Measurements from ENCODE around the gene RAB7A. TPM values are rescaled to one million over a fixed set of nuclear protein-coding genes. Genes with fewer than 3 reads are reported as not detected.

The RAB7A gene
- 26.0 TPM for total RNA-seq (ENCODE audit: insufficient read depth, low replicate concordance)

DNA sequence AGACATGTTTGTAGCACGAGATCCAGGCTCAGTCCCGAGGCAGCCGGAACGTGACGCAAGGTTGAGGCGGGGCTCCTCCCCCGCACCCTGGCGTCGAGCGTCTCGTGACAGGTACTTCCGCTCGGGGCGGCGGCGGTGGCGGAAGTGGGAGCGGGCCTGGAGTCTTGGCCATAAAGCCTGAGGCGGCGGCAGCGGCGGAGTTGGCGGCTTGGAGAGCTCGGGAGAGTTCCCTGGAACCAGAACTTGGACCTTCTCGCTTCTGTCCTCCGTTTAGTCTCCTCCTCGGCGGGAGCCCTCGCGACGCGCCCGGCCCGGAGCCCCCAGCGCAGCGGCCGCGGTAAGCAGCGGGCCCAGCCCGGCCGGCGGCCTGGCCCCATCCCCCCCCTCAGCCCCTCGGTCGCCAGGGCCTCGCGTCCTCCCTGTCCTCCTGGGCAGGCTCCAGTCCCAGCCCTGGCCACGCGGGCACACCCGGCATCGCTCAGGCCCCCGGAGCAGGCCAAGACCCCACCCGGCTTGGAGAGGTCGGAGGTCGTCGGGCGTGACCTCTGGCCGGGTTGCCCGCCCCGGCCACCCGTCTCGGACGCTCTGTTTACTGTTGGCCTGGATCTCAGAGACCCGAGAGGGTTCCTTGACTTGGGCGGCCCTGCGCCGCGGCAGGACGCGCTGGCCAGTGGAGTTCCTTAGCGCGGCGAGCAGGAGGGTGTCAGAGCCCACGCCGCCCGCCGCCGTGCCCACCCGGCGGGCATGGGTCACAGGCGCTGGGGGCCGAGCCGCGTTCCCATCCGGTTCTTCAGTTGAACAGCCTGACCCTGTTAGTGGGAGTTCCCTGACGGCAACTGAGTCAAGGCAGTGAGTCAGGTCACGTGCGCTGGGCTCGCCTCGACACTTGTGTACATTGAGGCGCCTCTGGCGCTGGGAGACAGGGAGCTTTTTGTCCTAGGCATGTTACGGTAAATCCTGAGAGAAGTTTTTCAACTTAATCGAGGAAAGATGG, at the start of gene RAB7A:
TSS of gene RAB7A (plus strand) at position 161 of the 994 bp plus-strand sequence. CDS start 69,185 bp downstream, outside the sequence.
- DNase-seq (ENCODE audit: low spot score) = peak; percentile 99

GRCh38 chr3:128679338-128679737, 46.6 kb upstream of the RAB7A start:
- no peak for DNase-seq (ENCODE audit: low spot score)

DNA sequence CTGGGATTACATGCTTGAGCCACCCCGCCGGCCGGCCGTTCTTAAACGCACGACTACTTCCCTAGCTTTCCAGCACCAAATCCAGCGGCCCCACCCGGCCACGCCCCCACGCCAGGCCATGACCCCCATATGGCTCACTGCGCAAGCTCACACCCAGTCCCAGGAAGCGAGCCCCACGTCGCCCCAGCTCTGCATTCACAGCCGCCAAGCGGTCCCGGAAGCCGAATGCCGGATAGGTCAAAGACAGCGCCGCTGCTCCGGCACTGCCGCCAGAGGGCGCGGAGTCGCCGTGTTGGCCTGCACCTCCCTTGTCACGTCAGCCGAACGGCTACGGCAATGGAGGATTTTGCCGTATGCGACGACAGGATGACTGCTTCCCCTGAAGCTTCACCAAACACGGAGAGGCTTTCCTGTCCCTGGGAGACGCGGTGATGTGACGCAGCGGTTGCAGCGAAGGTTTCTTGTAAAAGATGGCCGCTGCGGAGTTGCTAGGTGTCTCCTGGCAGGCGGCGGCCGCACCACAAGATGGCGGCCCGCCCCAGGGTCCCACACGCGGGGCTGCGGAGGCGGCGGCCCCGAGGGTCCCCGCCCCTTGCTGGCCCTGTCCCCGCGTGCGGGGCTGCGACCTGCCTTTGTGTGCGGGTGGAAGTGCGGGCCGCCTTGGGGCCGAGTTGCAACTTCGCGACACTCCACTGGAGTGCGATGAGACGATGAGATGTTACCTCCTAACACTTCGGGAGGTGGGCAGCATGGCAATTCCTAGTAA, 45.2 kb upstream of the RAB7A start:
- DNase-seq (ENCODE audit: low spot score) = peak; percentile 99

GRCh38 chr3:128681369-128681829, 44.6 kb upstream of the RAB7A start:
- no peak for DNase-seq (ENCODE audit: low spot score)

GRCh38 chr3:128683957-128684356, 42.0 kb upstream of the RAB7A start:
- DNase-seq (ENCODE audit: low spot score) = no peak

- no peak for DNase-seq (ENCODE audit: low spot score)
Observed at GRCh38 chr3:128684986-128685726, 40.8 kb upstream of the RAB7A start.

- no peak for DNase-seq (ENCODE audit: low spot score)
Observed at GRCh38 chr3:128686465-128686864, 39.5 kb upstream of the RAB7A start.

GRCh38 chr3:128689060-128689459, 36.9 kb upstream of the RAB7A start:
- DNase-seq (ENCODE audit: low spot score) = no peak

DNA sequence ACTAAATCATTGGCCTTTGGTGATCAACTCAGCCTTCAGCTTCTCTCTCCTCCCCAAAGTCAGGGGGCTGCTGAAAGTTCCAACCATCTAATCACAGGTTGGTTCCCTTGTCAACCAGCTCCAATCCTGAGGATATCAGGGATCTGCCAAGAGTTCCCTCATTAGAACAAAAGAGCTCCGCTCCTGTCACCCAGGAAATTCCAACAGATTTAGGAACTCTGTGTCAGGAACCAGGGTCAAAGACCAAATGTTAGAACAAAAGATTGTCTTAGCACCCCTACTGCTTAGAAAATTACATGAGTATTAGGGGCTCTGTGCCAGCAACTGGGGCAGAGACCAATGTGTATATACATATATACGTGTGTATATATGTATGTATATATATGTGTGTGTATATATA, 32.3 kb upstream of the RAB7A start:
- no peak for DNase-seq (ENCODE audit: low spot score)

DNA sequence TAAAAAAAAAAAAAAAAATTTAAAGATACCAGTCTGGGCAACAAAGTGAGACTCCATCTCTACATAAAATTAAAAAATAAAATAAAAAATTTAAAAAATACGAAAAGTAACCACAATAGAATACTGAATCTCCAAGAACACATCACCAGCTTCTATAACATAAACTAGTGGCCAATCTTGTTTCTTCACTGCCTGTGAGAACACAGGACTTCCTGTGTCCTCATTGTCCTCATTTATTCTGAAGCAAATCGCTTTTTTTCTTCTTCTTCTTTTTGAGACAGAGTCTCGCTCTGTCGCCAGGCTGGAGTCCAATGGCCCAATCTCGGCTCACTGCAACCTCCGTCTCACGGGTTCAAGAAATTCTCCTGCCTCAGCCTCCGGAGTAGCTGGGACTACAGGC, 28.6 kb upstream of the RAB7A start:
- DNase-seq (ENCODE audit: low spot score) = no peak

- DNase-seq (ENCODE audit: low spot score) = peak; percentile 52
Observed at GRCh38 chr3:128698211-128699047, 27.6 kb upstream of the RAB7A start.

DNA sequence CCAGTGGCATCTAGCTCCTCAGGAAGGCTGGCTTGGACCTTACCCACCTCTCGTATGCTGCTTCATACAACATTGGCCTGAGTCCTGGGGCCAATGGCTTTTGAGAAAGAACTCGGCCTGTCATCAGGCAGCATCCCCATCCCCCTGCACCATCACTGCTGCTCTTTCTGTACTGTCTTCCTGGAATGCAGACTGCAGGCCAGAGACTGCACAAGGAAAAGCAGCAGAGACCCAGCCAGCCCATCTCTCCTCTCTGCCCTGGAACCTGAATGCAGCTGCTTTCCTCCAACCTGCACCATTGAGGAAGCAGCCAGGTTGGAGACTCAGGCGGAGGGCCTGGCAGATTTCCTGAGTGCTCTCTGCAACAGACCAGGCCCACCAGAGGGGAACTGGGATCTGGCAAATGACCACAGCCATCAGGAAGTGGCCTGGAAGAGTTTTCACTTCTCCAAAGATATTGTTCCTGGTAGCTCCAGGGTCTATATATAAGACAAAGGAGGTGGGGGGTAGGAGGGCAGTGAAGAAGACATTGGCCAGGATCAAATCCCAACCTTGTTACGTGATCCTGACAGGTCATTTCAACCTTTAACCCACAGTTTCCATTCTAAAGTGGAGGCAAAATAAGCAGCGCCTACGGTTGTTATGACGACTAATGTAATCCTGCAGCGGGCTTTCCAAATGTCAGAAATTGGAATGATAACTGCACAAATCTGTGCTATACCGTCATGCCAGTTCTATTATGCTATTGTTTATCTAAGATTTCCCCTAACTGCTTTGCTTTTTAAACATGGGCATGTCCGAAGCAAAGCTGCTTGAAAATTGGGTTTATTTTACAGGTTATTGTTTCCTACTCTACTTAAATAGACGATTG, 24.4 kb upstream of the RAB7A start:
- no peak for DNase-seq (ENCODE audit: low spot score)

DNA sequence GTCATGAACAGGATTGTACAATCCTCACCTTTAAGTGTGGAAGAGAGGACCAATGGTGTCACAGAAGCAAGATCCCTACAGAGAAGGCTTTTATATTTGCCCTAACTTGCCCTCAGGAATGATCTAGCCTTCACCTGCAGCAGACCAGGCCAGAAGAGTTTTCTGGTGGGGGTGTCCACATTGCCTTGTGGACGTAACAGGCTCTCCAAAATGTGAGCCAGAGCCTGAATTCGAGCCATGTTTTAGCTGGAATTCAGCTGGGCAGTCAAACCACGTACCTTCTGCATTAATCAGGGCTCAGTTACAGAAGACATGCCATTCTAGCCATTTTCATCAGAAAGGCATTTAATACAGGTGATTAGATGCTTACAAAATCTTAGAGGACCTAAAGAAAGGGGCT, 23.6 kb upstream of the RAB7A start:
- no peak for DNase-seq (ENCODE audit: low spot score)

DNA sequence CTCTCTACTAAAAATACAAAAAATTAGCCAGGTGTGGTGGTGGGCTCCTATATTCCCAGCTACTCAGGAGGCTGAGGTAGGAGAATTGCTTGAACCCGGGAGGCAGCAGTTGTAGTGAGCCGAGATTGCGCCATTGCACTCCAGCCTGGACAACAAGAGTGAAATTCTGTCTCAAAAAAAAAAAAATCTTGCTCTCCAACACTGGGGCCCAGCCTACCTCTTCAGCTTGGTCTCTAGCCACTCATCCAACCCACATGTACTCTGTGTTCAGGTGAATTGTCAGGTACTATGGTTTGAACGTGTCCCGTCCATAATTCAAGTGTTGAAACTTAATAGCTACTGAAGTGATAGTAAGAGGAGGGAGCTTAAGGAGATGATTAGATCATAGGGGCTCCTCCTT, 22.4 kb upstream of the RAB7A start:
- no peak for DNase-seq (ENCODE audit: low spot score)

GRCh38 chr3:128706086-128706615, 19.8 kb upstream of the RAB7A start:
- no peak for DNase-seq (ENCODE audit: low spot score)

GRCh38 chr3:128707928-128708494, 18.0 kb upstream of the RAB7A start:
- DNase-seq (ENCODE audit: low spot score) = no peak

- DNase-seq (ENCODE audit: low spot score) = no peak
Observed at GRCh38 chr3:128709038-128709437, 16.9 kb upstream of the RAB7A start.

- DNase-seq (ENCODE audit: low spot score) = peak; percentile 36
Observed at GRCh38 chr3:128709506-128710210, 16.3 kb upstream of the RAB7A start.

Data from umbilical cord (tissue), 2 donors.